Fibroblast of lung (primary cell): ENCODE results near the gene STS. TPM values are rescaled to one million over a fixed set of nuclear protein-coding genes. Genes with fewer than 3 reads are reported as not detected.

Experiments
- DNase-seq, 2 donors: peaks; one replicate each; pipeline versions ENCODE4 v3.0.0 to v3.0.0-alpha.2; 2010; ENCODE audit warnings: low read depth in 2 of 2
- H2AFZ ChIP-seq: 2 replicates; pipeline ENCODE4 v1.5.1; 2012; ENCODE audit warnings: low read length, control low read depth, inconsistent platforms
- H3K27ac ChIP-seq: 2 replicates; pipeline ENCODE4 v1.5.1; 2011; ENCODE audit warnings: low read length, control low read depth; ENCODE audit not compliant: insufficient read depth
- H3K27me3 ChIP-seq: 2 replicates; pipeline ENCODE4 v1.5.1; 2011; ENCODE audit warnings: mild to moderate bottlenecking, low read length; ENCODE audit not compliant: control insufficient read depth, insufficient read depth
- H3K36me3 ChIP-seq: 2 replicates; pipeline ENCODE4 v1.5.1; 2011; ENCODE audit warnings: low read length; ENCODE audit not compliant: control insufficient read depth, insufficient read depth
- H3K4me1 ChIP-seq: 2 replicates; pipeline ENCODE4 v1.5.1; 2011; ENCODE audit warnings: low read length; ENCODE audit not compliant: control insufficient read depth, insufficient read depth; ENCODE audit errors: extremely low read depth
- H3K4me2 ChIP-seq: 2 replicates; pipeline ENCODE4 v1.5.1; 2011; ENCODE audit warnings: low read length, control low read depth; ENCODE audit not compliant: insufficient read depth; ENCODE audit errors: extremely low read depth
- H3K4me3 ChIP-seq, 4 experiments: fragments of 200-600 bp in 1 of 4; sonication (generic) in 1 of 4; replicated peaks in 1 of 4; 2 replicates each; pipeline ENCODE4 v1.5.1; 2011 to 2016; ENCODE audit warnings: low read length in 4 of 4, low read depth in 3 of 4, mild to moderate bottlenecking in 3 of 4, control low read depth in 2 of 4, inconsistent platforms in 1 of 4, mixed read lengths in 1 of 4; ENCODE audit not compliant: insufficient read depth in 1 of 4; ENCODE audit errors: control extremely low read depth in 1 of 4
- H3K79me2 ChIP-seq: 2 replicates; pipeline ENCODE4 v1.5.1; 2012; ENCODE audit warnings: mild to moderate bottlenecking, low read length, inconsistent platforms; ENCODE audit not compliant: control insufficient read depth, insufficient read depth
- H3K9ac ChIP-seq: 2 replicates; pipeline ENCODE4 v1.5.1; 2011; ENCODE audit warnings: mild to moderate bottlenecking, low read length, control low read depth; ENCODE audit not compliant: insufficient read depth
- H3K9me3 ChIP-seq: 2 replicates; pipeline ENCODE4 v1.5.1; 2012; ENCODE audit warnings: low read depth, low read length; ENCODE audit not compliant: control insufficient read depth, insufficient read depth
- H4K20me1 ChIP-seq: 2 replicates; pipeline ENCODE4 v1.5.1; 2011; ENCODE audit warnings: low read length; ENCODE audit not compliant: control insufficient read depth, insufficient read depth; ENCODE audit errors: extremely low read depth
- CTCF ChIP-seq, 2 donors: IDR thresholded peaks in 1 of 2; conservative IDR thresholded peaks in 1 of 2; 1 replicate in 1 of 2; 2 replicates in 1 of 2; pipeline ENCODE4 v1.5.1; 2011 to 2012; ENCODE audit warnings: low read length in 2 of 2, control low read depth in 1 of 2, inconsistent platforms in 1 of 2, low read depth in 1 of 2, mild to moderate bottlenecking in 1 of 2
- EZH2 ChIP-seq: IDR thresholded peaks from 2 replicates; pipeline ENCODE4 v1.5.1; 2012; ENCODE audit warnings: low read length, control low read depth, mild to moderate bottlenecking; ENCODE audit errors: missing control alignments
- polyA plus RNA-seq, 2 donors: library from polyadenylated mRNA; depleted of rRNA in 1 of 2; stranded (reverse) in 1 of 2; unstranded in 1 of 2; fragments of >200 nt; gene quantifications; 2 replicates each; pipeline ENCODE4 v1.2.1, GENCODE V29; 2011 to 2012; ENCODE audit warnings: missing spikeins in 1 of 2
- total RNA-seq: library from RNA; depleted of rRNA; stranded (reverse); fragments of >200 nt; gene quantifications from 2 replicates; pipeline ENCODE4 v1.2.1, GENCODE V29; 2014

Gene STS
- total and polyA plus RNA-seq, 2 donors (not counting 1 experiment from before 2014, with no cell fraction given): 5.0 to 13.1 TPM

GRCh38 chrX:7159149-7159861, 11.8 kb downstream of the STS start:
- no peaks in the 10 kb centered on the region for H3K4me1 ChIP-seq
- H2AFZ ChIP-seq: no peak overlapping the region
- H3K4me3 ChIP-seq: no peak overlapping the region
- no peaks in the 10 kb centered on the region for H4K20me1 ChIP-seq
- no peaks in the 10 kb centered on the region for H3K27me3 ChIP-seq
- H3K9me3 ChIP-seq: no peaks in the 10 kb centered on the region
- no peak overlapping the region for H3K9ac ChIP-seq
- H3K4me2 ChIP-seq: no peak overlapping the region
- H3K79me2 ChIP-seq: no peaks in the 10 kb centered on the region
- H3K27ac ChIP-seq: no peak overlapping the region
- no peaks in the 10 kb centered on the region for H3K36me3 ChIP-seq
- peak in 1 of 2 donors; percentile 1 for DNase-seq
- TF ChIP-seq CTCF (conservative IDR thresholded peaks at IDR 0.05 in 1 of 2, IDR thresholded peaks at IDR 0.05 in 1 of 2; ENCODE audit: low read depth in 1 of 2, low read length in 2 of 2) (no peak), EZH2 (no peak)

GRCh38 chrX:7163146-7163677, 15.7 kb downstream of the STS start:
- no peak overlapping the region for H3K4me3 ChIP-seq
- H3K9ac ChIP-seq: no peak overlapping the region
- H4K20me1 ChIP-seq: no peaks in the 10 kb centered on the region
- H3K27ac ChIP-seq: no peak overlapping the region
- no peaks in the 10 kb centered on the region for H3K36me3 ChIP-seq
- H3K4me2 ChIP-seq: no peak overlapping the region
- H3K9me3 ChIP-seq: no peaks in the 10 kb centered on the region
- no peak overlapping the region for H2AFZ ChIP-seq
- no peaks in the 10 kb centered on the region for H3K27me3 ChIP-seq
- H3K79me2 ChIP-seq: no peaks in the 10 kb centered on the region
- DNase-seq: no peak
- H3K4me1 ChIP-seq: no peaks in the 10 kb centered on the region
- TF ChIP-seq EZH2 (no peak), CTCF (conservative IDR thresholded peaks at IDR 0.05 in 1 of 2, IDR thresholded peaks at IDR 0.05 in 1 of 2; ENCODE audit: low read depth in 1 of 2, low read length in 2 of 2) (no peak)

GRCh38 chrX:7164174-7164573, 16.7 kb downstream of the STS start:
- Histone ChIP-seq H3K4me2 (no peak overlapping the region), H3K9ac (no peak overlapping the region), H2AFZ (no peak overlapping the region), H3K4me1 (no peaks in the 10 kb centered on the region), H3K4me3 (no peak overlapping the region), H3K27me3 (no peaks in the 10 kb centered on the region), H3K36me3 (no peaks in the 10 kb centered on the region), H3K79me2 (no peaks in the 10 kb centered on the region), H4K20me1 (no peaks in the 10 kb centered on the region), H3K27ac (no peak overlapping the region), H3K9me3 (no peaks in the 10 kb centered on the region)
- no peak for TF ChIP-seq EZH2
- no peak for TF ChIP-seq CTCF (conservative IDR thresholded peaks at IDR 0.05 in 1 of 2, IDR thresholded peaks at IDR 0.05 in 1 of 2; ENCODE audit: low read depth in 1 of 2, low read length in 2 of 2)
- DNase-seq: no peak
